Nephron (organoid): ENCODE measurements around the gene MT1H.
A peak's percentile ranks its signal among the peaks of the same experiment; 100 is the strongest.

Experiments
- H3K27ac Mint-ChIP-seq, 3 experiments: 2 replicates each; pipeline ENCODE4 v1.8.0; 2020; ENCODE audit warnings: mixed read lengths in 3 of 3, mild to moderate bottlenecking in 2 of 3, moderate library complexity in 1 of 3
- H3K27me3 Mint-ChIP-seq: 2 replicates; pipeline ENCODE4 v1.8.0; 2021; ENCODE audit warnings: low read depth, mild to moderate bottlenecking, moderate library complexity, mixed read lengths
- H3K36me3 Mint-ChIP-seq: 2 replicates; pipeline ENCODE4 v1.8.0; 2020; ENCODE audit warnings: low read depth, mixed read lengths
- H3K4me1 Mint-ChIP-seq: 2 replicates; pipeline ENCODE4 v1.8.0; 2020; ENCODE audit warnings: mixed read lengths
- H3K4me3 Mint-ChIP-seq, 3 experiments: 2 replicates each; pipeline ENCODE4 v1.8.0; 2020; ENCODE audit warnings: mild to moderate bottlenecking in 3 of 3, mixed read lengths in 3 of 3, moderate library complexity in 2 of 3
- H3K9me3 Mint-ChIP-seq: 2 replicates; pipeline ENCODE4 v1.8.0; 2020; ENCODE audit warnings: mixed read lengths
- TF ChIP-seq, protein P1 (sequence below), 3 experiments: fragments of 200-600 bp; sonication (generic); IDR thresholded peaks; one replicate each; pipeline ENCODE4 v1.5.0; 2021; ENCODE audit warnings: antibody characterized with exemption in 3 of 3; ENCODE audit not compliant: unreplicated experiment in 3 of 3

The MT1H gene

DNA sequence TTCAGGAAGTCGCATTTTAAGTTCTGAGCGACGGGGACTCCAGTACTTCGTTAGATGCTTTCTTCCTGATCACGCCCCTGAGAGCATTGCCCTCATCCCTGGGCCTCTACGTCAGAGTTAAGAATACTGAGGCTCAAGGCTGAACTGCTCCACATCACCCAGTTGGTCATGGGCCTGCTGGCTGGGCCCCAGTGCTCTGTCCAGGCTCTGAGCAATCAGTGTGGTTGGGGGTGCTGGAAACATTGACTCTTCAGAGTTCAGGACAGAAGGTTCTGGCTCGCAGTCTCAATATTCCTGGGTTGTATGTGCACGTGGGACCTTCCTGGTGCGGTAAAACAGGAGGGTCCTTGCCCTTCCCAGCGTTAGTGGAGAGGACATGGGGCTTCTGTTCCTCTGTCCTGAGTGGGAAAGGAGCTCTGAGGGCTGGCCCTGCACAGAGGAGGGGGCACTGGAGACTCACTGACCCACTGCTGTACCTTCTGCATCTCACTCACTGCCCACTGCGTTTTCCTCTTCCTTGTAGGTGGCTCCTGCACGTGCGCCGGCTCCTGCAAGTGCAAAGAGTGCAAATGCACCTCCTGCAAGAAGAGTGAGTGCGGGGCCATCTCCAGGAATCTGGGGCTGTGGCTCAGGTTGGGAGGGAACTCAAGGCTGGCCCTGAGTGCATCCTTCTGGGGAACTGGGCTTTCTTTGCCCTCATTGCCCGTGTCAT is 43.5 kb upstream of the MT1H start:
- Mint-ChIP-seq H3K27me3 (peaks cover 95% of the 10 kb centered on the region), H3K9me3 (no peaks in the 10 kb centered on the region), H3K27ac (peak overlapping the region in 2 of 3 experiments; percentile 14 to 83), H3K4me3 (peak overlapping the region; percentile 84 to 88 (median 87)), H3K36me3 (no peaks in the 10 kb centered on the region), H3K4me1 (peaks cover 5% of the 10 kb centered on the region)
- TF ChIP-seq, protein P1, sequence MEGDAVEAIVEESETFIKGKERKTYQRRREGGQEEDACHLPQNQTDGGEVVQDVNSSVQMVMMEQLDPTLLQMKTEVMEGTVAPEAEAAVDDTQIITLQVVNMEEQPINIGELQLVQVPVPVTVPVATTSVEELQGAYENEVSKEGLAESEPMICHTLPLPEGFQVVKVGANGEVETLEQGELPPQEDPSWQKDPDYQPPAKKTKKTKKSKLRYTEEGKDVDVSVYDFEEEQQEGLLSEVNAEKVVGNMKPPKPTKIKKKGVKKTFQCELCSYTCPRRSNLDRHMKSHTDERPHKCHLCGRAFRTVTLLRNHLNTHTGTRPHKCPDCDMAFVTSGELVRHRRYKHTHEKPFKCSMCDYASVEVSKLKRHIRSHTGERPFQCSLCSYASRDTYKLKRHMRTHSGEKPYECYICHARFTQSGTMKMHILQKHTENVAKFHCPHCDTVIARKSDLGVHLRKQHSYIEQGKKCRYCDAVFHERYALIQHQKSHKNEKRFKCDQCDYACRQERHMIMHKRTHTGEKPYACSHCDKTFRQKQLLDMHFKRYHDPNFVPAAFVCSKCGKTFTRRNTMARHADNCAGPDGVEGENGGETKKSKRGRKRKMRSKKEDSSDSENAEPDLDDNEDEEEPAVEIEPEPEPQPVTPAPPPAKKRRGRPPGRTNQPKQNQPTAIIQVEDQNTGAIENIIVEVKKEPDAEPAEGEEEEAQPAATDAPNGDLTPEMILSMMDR (IDR thresholded peaks at IDR 0.05; ENCODE audit: unreplicated experiment in 3 of 3): no peak

DNA sequence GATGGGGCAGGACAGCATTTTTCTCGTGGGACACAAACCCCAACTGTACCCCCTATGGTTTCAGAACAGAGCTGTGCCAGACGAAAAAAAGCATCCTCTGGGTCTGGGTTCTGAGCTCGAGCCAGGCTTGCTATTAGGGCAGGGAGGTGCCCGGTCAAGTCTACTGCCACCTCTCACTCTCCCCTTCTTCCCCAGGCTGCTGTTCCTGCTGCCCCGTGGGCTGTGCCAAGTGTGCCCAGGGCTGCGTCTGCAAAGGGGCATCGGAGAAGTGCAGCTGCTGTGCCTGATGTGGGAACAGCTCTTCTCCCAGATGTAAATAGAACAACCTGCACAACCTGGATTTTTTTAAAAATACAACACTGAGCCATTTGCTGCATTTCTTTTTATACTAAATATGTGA is 42.9 kb upstream of the MT1H start:
- no peaks in the 10 kb centered on the region for H3K9me3 Mint-ChIP-seq
- peaks cover 95% of the 10 kb centered on the region for H3K27me3 Mint-ChIP-seq
- H3K36me3 Mint-ChIP-seq: no peaks in the 10 kb centered on the region
- H3K27ac Mint-ChIP-seq: peak overlapping the region in 2 of 3 experiments; percentile 50 to 56
- H3K4me3 Mint-ChIP-seq: peak overlapping the region; percentile 65 to 88 (median 84)
- peaks cover 5% of the 10 kb centered on the region for H3K4me1 Mint-ChIP-seq
- TF ChIP-seq, protein P1 (IDR thresholded peaks at IDR 0.05; ENCODE audit: unreplicated experiment in 3 of 3): no peak

DNA sequence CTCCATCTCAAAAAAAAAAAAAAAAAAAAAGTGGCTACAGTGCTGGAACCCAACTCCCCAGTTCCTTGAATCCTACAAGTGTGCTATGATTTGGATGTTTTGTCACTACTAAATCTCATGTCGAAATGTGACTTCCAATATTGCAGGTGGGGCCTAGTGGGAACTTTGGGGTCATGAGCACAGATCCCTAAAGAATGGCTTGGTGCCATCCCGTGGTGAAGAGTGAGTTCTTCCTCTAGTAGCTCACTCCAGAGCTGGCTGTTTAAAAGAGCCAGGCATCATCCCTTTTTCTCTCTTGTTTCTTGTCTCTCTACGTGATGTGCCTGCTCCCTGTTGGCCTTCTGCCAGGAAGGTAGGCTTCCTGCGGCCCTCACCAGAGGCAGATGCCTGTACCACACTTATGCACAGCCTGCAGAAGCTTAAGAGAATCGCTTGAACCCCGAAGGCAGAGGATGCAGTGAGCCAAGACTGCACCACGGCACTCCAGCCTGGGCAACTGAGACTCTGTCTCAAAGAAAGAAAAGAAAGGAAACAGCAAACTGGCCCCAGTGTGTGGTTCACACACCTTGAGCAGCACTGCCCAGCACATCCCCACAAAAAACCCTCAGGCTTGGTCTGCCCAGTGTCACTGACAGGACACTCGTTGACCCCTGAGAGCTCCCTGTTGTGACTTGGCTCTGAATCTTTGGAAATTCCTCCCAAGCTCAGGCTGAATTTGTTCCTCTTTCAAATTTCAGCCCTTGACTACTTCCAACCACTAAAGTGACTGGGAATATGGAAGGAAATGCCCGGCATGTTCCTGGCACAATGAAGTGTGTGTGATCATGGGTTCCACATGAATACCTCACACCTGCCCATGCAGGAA is 40.9 kb upstream of the MT1H start:
- Mint-ChIP-seq H3K9me3 (no peaks in the 10 kb centered on the region), H3K4me1 (peaks cover 5% of the 10 kb centered on the region), H3K36me3 (no peaks in the 10 kb centered on the region), H3K27me3 (peaks cover 95% of the 10 kb centered on the region), H3K27ac (no peak overlapping the region), H3K4me3 (no peak overlapping the region)
- TF ChIP-seq, protein P1 (IDR thresholded peaks at IDR 0.05; ENCODE audit: unreplicated experiment in 3 of 3): no peak

DNA sequence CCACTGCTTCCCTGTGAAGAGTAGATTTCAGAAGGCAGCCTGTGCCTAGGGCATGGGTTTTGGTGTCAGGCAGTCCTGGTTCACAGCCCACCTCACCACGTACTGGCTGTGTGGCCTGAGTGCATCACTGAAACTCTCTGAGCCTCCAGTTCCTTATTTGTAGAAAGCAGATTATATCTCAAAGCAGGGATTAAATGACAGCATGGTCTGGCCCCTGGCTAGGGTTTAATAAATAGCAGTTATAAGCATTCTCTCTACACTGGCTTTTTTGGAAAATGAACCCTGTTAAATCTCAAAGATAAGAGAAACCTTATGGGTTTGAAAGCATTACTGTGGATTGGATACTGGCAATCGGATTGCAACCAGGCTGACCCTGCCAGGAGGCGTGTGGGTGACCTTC is 40.1 kb upstream of the MT1H start:
- H3K9me3 Mint-ChIP-seq: no peaks in the 10 kb centered on the region
- H3K4me1 Mint-ChIP-seq: peaks cover 5% of the 10 kb centered on the region
- TF ChIP-seq, protein P1 (IDR thresholded peaks at IDR 0.05; ENCODE audit: unreplicated experiment in 3 of 3): no peak
- no peak overlapping the region for H3K4me3 Mint-ChIP-seq
- H3K36me3 Mint-ChIP-seq: no peaks in the 10 kb centered on the region
- no peak overlapping the region for H3K27ac Mint-ChIP-seq
- H3K27me3 Mint-ChIP-seq: peaks cover 96% of the 10 kb centered on the region

DNA sequence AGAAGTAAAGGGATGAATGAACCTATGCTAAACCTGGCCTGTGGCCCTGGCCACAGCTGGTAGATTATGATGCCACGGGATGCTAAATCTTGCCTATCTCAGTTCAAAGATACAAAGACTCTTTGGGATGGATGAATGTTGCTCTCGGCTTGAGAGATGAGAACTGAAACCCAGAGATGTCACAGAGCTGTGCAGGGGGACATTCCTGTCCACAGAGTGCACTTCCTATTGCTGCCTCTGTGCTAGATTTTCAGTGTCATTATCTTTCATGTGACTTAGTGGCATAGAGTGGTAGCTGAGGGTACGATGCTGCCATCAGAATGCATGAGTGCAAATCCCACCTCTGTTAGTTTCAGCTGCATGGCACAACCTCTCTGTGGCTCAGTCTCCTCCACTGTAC is 39.5 kb upstream of the MT1H start:
- no peak overlapping the region for H3K27ac Mint-ChIP-seq
- H3K27me3 Mint-ChIP-seq: peaks cover 96% of the 10 kb centered on the region
- H3K4me3 Mint-ChIP-seq: no peak overlapping the region
- H3K36me3 Mint-ChIP-seq: no peaks in the 10 kb centered on the region
- TF ChIP-seq, protein P1 (IDR thresholded peaks at IDR 0.05; ENCODE audit: unreplicated experiment in 3 of 3): no peak
- H3K4me1 Mint-ChIP-seq: peaks cover 5% of the 10 kb centered on the region
- H3K9me3 Mint-ChIP-seq: no peaks in the 10 kb centered on the region
